T-helper 1 cell treated with Interleukin-12 subunit alpha and Interleukin-12 subunit beta and Interleukin-4 antibody, amounts not matched to agents 30 ng/mL and 1 ng/mL, for 36 hours (primary cell): ENCODE data around the gene ERC1. TPM values are rescaled to one million over a fixed set of nuclear protein-coding genes. Genes with fewer than 3 reads are reported as not detected.

Experiments used
- intact Hi-C: fragments of 100-400 bp; cut with micrococcal nuclease; formaldehyde crosslinking; loops from one replicate; pipeline ENCODE4 v1.15.1; 2024
- total RNA-seq: library from RNA; stranded (reverse); gene quantifications from 2 replicates; pipeline ENCODE4 v1.2.3, GENCODE V29; 2022

ERC1 gene
- total RNA-seq, 1 donor from 2014 or later, result 37.8 TPM

DNA sequence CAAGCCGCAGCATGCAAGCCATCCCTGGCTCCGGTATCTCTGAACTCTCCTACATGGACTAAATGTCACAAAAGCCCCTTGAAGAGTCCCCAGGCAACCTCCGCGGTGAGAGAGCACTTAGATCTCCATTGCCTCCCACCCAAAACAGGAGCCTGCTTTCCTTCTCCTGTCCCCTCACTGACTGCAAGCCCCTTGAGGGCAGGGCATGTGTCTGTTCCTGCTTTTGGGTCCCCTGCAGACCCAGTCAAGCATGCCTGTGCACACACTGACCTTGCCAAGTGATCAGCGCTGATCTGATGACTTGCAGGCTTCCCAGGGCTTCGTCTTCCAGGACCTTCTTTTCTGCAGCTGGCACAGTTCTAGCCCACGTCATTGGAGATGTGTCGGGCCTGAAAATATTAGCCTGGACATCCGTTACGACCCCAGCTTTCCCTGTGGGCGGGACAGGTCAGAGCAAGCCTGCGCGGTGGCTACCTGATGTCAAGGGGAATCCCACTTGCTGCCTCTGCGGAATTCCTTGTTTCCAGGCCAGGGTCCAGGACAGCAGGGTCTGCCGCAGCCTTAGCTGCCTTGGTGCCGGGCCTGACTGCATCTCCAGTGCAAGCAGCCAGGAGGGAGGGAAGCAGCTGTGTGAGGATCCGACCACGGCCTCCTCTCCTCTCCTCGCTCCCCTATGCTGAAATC lies 510.8 kb downstream of the ERC1 start:
- intact Hi-C loops, result no loop called here

DNA sequence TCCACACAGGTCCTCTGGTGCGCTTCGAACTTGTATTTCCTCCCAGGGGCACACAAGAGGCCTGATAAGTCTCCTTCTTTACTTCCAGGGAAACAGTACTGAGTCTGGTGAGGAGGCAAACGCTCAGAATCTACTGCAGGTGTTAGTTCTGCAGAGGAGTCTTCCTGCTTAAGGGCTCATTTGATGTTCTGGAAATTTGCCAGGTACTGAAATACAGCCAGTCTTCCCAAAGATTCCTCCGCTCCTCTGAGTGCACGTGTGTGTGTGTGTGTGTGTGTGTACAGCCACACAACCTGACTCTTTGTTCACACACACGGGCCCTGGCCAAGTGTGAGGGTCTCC lies 511.3 kb downstream of the ERC1 start:
- intact Hi-C loops, result no loop called here

DNA sequence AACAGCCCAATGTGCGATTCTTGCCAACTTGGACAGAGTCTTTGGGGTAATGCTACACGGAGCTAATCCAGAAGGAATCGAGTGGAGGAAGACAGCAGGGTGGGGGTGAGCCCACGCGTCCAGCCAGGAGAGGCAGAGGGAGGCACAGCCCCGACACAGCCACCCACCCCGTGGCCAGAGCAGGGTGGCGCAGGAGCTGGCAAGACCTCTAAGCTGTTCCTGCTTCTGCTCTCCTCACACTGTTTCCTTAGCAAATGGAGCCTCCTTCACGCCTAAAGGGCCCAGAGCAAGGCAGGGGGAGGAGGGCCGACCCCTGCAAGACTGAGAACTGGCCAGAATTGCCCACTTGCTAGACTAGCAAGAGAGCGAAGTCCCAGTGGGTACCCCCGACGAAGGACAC lies 511.8 kb downstream of the ERC1 start:
- intact Hi-C loops, result no loop called here

DNA sequence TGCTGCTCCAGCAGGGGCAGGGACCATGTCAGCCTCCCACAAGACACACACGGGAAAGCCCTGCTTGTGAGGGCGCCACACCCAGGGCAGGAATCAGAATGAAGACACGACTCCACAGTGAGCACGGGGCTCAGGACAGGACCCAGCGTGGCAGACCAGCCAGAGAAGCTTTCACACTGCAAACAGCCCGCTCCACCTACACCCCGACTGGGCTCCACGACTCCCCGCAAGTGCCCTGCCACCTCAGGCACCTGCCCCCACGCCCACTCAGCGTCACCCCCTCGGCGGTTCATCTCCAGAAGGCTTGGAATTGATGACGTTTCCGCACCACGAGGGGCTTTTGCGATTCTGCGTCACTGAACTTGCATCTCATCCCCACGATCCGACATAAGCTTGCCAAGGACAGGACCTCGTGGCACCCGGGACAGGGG lies 512.3 kb downstream of the ERC1 start:
- intact Hi-C loops, result no loop called here

DNA sequence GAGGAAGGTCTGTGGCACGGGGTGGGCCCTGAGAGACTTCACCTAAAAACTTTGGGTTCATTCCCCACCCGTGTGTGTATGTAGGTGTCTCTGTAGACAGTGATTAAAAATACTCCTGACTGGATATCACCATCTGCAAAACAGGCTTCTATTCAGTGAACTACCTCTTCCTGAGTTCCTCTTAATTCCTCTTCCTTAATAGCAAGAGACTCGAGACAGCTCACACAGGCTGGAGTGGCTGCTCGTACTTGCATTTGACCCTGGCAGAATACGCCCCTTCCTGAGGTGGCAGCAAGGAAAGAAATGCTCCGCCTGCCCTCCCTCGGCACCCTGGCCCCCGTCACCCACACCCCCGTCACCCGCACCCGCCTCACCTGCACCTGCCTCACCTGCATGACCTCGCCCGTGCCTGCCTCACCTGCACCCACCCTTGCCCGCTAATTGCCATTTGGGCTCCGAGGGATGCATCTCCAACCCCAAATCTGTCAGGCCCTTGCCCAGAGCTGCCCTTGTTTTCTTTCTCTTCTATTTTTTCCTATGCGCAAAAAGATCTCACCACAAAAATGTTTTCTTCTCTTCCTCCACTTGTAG lies 513.4 kb downstream of the ERC1 start:
- intact Hi-C loops, result no loop called here

DNA sequence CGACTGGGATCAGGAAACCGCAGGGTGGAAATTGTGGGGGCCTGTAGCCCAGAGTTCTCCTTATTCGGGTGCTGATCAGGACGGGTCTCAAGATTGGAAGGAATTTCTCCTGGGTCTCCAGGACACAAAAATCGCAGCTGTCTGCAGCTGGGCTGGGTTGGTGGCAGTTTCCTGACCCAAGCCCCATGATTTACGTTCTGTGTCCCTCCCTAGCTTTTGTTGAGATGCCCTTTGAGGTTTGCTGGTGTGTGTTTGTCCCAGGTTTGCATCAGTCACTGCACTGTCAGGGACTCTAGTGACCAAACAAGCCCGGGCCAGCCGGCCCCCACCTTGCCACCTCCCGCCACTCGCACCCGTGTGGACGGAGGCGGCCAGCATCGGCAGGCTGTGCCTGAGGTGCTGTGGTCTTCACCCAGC lies 513.9 kb downstream of the ERC1 start:
- intact Hi-C loops, result no loop called here

DNA sequence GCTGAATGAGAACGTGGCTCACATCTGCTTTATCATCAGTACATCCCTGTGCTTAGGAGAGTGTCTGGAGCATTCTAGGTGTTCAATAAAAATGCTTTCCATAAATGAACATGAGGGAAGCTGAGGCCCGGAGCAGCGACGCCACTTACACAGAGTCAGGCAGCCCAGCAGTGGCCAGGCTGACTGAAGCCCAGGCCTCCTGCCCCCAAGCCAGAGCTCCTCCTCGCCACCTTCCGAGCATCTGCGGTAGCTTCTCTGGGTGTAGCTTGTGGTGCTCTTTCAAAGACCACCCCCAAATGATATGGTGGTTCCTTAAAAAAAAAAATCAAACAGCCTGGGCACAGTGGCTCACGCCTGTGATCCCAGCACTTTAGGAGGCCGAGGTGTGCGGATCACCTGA lies 514.6 kb downstream of the ERC1 start:
- intact Hi-C loops, result no loop called here

DNA sequence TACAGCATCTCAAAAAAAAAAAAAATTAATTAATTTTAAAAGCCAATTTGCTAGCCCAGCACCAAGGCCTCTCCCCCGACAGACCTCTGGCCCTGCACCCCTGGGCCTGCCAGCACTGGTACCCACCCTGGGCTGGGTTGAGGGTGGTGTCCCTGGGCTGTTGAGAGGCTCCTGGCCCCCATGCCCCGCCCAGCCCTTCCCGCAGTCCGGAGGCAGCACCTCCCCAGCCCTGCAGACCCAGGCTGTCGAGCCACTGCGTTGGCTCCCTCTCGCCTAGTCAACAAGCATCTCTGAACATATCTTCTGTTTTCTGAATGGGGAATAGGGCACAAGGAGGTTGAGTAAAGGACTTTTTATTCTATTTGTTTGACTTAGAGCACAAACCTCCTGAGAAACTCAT lies 516.3 kb downstream of the ERC1 start:
- intact Hi-C loops, result no loop called here

DNA sequence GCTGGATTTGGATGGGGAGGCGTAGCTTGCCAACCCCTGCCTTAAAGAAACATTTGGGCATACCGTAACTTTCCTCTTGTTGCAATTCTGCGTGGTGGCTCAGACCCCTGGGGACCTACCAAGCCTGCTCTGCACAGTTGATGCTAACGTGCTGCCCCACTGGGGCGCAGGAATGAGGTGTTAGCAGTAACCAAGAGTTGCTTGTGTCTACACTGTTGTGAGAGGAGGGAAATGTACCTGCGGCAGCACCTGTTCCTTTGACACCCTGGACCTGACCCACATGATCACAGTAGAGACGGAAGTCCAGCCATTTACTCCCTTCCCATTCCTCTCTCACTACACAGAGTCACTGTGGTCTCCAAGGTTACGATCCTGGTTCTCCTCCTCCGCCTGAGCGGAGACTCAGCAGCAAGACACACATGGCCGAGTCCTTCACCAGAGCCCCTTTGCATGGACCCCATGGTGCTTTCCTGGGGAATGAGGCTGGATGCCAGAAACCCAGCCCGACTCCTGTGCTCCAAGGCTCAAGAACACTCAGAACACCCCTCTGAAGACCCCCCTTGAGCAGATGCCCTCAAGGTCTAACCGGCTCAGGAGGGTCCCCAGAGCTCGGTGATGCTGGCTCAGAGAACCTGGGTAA lies 518.5 kb downstream of the ERC1 start:
- intact Hi-C loops, result no loop called here

DNA sequence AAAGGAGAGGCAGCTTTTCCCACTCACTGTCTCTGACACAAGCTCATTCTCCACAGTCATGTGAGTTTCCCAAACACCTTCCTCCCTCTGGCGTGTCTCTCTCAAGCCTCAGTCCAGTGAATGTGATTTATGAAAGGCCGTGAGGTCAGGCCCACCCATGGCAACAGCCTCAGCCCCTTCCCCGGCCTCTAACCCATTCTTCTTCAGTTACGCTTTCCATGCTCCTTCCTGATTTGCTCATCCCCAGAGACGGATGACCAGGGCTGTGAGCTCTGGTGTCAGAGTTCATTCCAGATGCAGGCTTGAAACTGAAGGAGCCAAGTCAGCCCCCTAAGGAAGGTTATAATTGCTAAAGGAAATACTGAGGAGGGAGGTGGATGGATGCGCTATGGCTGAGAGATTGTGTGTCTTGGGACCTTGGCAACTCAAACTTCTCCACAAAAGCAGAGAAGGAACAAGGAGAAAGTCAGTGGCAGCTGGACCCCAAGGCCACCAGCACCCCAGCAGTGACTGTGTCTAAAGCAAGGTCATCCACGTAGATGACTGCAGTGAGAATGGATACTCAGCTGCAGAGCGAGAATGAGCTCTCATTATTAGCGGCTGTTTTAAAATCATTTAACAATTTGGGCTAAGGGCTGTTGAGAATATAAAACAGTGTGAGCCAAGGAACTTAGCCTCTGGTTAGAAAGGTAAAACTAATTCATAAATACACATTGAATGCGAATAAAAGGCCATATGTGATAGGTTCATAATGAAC lies 519.2 kb downstream of the ERC1 start:
- intact Hi-C loops, result no loop called here

DNA sequence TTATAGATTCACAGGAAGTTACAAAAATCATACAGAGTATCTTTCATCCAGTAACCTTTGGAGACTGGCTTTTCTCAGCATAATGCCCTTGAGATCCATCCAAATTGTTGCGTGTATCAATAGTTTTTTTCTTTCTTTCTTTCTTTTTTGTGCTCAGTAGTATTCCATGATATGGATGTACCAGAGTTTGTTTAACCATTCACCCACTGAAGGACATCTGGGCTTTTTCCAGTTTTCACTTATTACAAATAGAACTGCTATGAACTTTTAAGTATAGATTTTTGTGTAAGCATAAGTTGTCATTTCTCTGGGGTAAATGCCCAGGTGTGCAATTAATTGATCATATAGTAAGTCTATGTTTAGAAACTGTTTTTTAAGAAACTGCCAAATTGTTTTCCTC lies 524.0 kb downstream of the ERC1 start:
- intact Hi-C loops, result no loop called here

DNA sequence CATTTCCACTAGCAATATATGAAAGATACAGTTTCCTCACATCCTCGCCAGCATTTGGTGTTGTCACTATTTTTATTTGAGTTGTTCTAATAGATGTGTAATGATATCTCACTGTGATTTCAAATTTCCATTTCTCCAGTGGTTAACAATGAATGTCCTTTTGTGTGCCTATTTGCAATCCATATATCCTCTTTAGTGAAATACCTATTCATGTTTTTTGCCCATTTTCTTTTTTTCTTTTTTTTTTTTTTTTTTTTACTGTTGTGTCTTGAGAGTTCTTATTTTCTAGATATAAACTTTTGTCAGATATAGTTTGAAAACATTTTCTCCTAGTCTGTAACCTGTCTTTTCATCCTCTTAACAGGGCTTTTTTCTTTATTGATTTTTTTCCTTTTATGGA lies 524.4 kb downstream of the ERC1 start:
- intact Hi-C loops, result no loop called here

DNA sequence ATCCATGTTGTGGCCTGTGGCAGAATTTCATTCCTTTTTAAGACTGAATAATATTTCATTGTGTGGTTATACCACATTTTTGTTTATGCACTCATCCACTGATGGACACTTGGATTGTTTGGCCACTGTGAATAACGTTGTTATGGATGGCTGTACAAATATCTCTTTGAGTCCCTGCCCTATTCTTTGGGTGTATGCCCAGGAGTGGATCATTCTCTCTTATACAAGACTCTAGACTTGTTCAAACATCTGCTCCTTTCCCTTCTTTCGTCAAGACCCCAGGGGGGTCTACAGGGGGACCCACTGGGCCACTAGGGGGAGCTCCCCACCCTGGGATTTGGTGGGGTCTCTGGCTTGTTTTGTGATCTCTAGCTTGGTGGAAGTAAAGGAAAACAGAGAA lies 526.0 kb downstream of the ERC1 start:
- intact Hi-C loops, result no loop called here

DNA sequence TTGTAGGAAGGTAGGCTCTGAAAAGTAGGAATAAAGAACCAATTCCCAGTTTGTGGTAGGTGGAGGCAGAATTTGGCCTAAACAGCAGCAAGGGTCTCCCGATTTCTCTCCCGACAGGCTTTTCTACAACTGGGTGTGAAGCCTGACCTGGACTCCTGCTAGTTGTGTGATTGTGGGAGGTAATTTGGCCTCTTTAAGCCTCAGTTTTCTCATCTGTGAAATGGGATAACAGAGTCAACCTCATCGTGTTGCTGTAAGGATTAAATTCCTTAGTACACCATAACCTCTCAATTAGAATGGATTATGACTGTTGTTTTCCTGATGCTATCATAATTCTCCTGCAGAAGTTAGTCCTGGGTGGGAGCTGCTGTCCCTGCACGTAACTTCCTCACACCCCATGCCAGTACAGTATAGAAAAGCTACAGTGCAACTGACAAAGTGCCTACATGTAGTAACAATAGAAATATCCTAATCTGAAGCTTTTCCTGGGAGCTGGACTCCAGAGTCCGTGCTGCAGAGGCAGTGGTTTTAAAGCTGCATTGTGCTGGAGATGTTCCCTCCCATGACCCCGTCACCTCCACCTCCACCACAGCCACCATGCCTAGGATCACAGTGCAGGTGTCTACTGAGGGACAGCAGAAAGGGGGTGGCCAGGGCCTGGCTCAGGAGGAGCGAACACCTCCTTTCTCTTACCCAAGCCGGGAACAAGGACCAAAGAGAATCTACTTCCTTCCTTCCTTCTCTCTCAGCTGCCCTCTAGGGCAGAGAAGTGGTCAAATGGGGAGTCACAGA lies 526.9 kb downstream of the ERC1 start:
- intact Hi-C loops, result no loop called here

DNA sequence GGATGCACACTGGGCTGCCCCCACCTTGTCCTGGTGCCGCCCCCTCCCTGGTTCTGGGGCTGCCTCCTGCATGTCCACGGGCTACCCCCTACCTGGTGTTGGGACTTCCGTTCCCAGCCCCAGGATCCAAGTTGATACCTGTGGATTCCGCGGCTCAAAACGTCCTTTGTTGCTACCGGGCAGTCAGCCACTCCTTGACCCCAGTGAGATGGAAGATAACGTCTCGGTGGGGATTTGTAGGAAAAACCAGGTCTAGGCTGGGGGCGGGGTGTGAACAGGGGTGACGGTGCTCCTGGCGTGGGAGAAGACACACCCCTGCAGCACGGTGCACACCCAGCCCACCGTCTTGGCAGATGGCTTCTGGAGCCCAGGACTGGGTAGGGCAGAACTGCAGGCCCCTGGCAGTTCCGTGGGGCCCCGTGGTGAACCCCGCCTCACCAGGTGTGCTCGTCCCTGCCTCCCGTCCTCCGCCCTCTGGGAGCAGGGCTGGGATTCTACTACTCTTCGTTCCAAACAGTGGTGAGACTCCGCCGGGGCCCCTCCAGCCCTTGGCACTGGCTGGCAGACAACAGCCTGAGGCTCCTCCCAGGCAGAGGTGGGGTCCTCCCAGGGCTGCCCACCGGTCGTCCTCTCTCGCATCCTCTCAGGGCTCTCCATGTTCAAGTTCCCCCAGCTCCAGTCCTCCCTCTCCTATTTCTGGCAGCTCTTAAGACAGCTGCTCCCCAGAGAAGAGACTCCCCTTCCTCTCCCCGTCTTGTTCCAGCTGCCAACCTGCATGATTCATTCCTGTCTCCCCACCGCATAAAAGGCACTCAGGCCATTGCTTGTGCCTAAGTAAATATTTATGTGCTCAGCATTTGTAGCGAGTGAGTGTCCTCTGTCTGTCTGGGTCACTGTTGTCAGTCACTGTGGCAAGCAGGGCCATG lies 527.8 kb downstream of the ERC1 start:
- intact Hi-C loops, result no loop called here

DNA sequence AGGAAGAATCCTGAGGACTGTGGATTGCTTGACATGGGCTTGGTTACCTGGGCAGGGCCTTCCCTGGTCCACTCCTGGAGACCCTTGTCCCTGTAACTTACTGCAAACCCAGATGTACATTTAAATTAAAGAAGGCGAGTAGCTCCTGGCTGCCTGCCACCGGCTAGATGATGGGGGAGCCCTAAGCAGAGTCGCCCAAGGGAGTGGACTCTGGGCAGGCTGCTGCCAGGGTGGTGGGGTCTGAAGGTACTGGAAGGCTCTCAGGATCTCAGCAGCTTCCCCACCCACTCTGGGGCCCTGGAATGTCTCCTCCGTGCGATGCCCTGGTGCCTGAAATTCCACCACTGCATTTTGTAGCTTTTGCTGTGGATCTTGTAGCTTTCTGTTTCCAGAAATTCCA lies 528.6 kb downstream of the ERC1 start:
- intact Hi-C loops, result no loop called here

DNA sequence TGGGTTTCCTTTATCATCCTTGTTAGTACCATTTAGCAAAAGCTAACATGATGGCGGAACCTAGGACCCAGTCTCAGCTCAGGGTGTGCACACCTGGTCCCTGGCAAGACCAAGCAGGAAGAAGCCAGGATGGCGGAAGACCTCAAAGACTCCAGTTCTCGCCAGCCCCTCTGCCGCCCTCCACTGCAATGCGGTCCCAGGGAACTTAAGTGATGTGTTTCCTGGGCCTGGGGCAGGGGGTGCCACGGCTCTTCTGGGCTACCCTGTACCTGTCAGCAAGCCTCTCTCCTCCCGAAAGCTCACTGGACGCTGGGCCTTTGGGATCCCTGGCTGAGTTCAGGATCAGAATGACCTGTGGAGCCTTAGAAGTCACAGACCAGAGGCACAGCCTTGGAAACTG lies 532.0 kb downstream of the ERC1 start:
- intact Hi-C loops, result no loop called here

DNA sequence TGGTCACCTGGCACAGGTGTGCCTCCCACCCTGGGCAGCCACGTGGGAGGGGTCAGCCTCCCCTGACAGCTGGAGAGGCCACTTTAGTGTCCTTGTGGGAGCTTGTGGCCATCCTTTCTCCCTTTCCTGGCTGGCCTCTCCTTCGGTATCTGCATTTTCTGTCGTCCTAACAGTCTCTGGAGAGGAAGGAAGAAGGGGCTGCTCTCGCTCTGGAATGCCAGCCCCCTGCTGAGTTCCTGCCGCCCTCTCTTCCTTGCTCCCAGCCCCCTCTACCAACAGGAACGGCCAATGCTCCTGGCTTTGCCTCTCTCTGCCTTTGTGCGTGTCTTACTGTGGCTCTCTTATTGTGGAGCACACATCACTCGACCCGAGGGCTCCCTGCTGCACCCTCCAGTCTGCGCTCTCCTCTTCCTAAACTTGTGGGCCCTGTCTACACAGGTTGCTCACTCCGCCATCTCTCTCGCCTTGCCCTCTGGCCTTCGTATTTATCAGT lies 532.6 kb downstream of the ERC1 start:
- intact Hi-C loops, result no loop called here

DNA sequence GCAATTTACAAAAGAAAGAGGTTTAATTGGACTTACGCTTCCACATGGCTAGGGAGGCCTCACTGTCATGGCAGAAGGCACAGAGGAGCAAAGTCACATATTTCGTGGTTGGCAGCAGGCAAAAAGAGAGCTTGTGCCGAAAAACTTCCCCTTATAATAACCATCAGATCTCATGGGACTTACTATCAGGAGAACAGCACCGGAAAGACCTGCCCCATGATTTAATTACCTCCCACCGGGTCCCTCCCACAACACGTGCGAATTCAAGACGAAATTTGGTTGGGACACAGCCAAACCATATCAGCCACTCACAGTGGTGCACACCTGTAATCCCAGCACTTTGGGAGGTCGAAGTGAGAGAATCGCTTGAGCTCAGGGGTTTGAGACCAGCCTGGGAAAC lies 534.8 kb downstream of the ERC1 start:
- intact Hi-C loops, result no loop called here

DNA sequence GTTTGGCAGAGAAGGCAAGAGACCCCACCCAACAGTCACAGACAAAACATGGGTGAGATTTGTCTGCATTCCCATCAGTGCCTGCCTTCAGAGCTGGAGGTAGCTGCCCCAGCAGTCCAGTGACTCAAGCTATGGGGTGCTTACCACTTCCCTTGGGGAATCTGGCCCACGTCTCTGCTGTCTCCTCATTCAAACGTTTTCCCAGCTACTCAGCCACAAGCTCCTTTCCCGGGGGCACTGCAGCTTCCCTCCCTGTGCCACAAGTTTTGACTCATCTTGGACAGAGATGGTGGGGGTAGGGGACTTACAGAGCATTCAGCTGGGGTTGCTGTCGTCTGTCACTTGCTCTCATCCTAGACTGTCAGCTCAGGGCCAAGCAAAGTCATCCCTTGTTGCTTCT lies 536.8 kb downstream of the ERC1 start:
- intact Hi-C loops, result no loop called here
